GM19397 (cell line): ENCODE results near the gene SPAAR.
"Not testable (repeated sequence)": the region's sequence is repeated elsewhere in the genome, so short reads cannot be mapped to it uniquely, and the experiment has no call there.

Experiments
- ATAC-seq: cut with Tn5 transposase; IDR thresholded peaks from one replicate; pipeline ENCODE4 v1.9.1; 2021; ENCODE audit warnings: mild to moderate bottlenecking, moderate library complexity; ENCODE audit not compliant: unreplicated experiment

The SPAAR gene

GRCh38 chr9:35920051-35920620, 10.8 kb downstream of the SPAAR start:
- no peak for ATAC-seq

GRCh38 chr9:35923598-35923926, 14.3 kb downstream of the SPAAR start:
- ATAC-seq = no peak

- no peak for ATAC-seq
Observed at GRCh38 chr9:35923927-35924763, 14.9 kb downstream of the SPAAR start.

- no peak for ATAC-seq
Observed at GRCh38 chr9:35928591-35929452, 19.5 kb downstream of the SPAAR start.

- no peak for ATAC-seq
Observed at GRCh38 chr9:35929453-35929718, 20.1 kb downstream of the SPAAR start.

- no peak for ATAC-seq
Observed at GRCh38 chr9:35930521-35930920, 21.2 kb downstream of the SPAAR start.

GRCh38 chr9:35930989-35931388, 21.7 kb downstream of the SPAAR start:
- ATAC-seq = no peak

GRCh38 chr9:35932735-35933134, 23.4 kb downstream of the SPAAR start:
- no peak for ATAC-seq

GRCh38 chr9:35933550-35934067, 24.3 kb downstream of the SPAAR start:
- ATAC-seq = no peak

- ATAC-seq = not testable (repeated sequence)
Observed at GRCh38 chr9:35934069-35934468, 24.8 kb downstream of the SPAAR start.

GRCh38 chr9:35935261-35935660, 26.0 kb downstream of the SPAAR start:
- no peak for ATAC-seq

- ATAC-seq = no peak
Observed at GRCh38 chr9:35935755-35936509, 26.6 kb downstream of the SPAAR start.

- no peak for ATAC-seq
Observed at GRCh38 chr9:35937227-35937626, 27.9 kb downstream of the SPAAR start.

- no peak for ATAC-seq
Observed at GRCh38 chr9:35938474-35939356, 29.4 kb downstream of the SPAAR start.

- no peak for ATAC-seq
Observed at GRCh38 chr9:35939679-35940250, 30.5 kb downstream of the SPAAR start.

GRCh38 chr9:35940458-35941407, 31.4 kb downstream of the SPAAR start:
- no peak for ATAC-seq

GRCh38 chr9:35942286-35942685, 33.0 kb downstream of the SPAAR start:
- ATAC-seq = no peak

GRCh38 chr9:35944173-35944572, 34.9 kb downstream of the SPAAR start:
- no peak for ATAC-seq

- ATAC-seq = no peak
Observed at GRCh38 chr9:35944841-35945240, 35.6 kb downstream of the SPAAR start.
